ENCODE results near the gene MINDY4.
"Not testable (repeated sequence)": the region's sequence is repeated elsewhere in the genome, so short reads cannot be mapped to it uniquely, and the experiment has no call there.

MINDY4 gene

DNA sequence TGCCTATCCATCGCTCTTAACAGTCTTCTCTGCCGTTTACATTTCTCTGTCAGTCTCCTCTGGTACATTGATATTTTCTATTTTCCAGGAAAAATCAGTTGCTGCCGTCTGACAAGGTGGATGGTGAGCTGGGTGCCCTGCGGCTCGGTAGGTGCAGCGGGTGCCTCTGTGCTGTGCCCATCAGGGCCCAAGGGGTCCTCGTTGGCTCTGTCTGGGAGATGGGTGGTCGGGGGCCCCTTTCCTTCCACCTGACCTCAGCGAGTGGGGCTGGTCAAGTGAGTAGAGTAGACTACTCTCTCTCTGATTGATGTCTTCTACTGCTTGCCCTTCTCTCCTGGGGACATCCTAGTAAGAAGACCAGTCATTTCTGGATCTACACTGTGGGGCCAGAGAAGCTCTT lies 57.4 kb downstream of the MINDY4 start:
- Histone ChIP-seq H3K4me1 (ENCODE audit: control insufficient read depth in 1 of 2, insufficient read depth in 2 of 2, low read length in 2 of 2) (no peaks in the 10 kb centered on the region), H3K4me3 (ENCODE audit: low read depth in 1 of 2, low read length in 2 of 2) (no peak overlapping the region), H3K36me3 (ENCODE audit: control insufficient read depth in 1 of 2, insufficient read depth in 2 of 2, low read length in 2 of 2) (no peaks in the 10 kb centered on the region), H3K27ac (ENCODE audit: low read length) (no peak overlapping the region), H3K27me3 (ENCODE audit: low read depth, low read length) (no peaks in the 10 kb centered on the region), H3K9me3 (ENCODE audit: control insufficient read depth in 1 of 2, low read length in 2 of 2) (no peaks in the 10 kb centered on the region)

DNA sequence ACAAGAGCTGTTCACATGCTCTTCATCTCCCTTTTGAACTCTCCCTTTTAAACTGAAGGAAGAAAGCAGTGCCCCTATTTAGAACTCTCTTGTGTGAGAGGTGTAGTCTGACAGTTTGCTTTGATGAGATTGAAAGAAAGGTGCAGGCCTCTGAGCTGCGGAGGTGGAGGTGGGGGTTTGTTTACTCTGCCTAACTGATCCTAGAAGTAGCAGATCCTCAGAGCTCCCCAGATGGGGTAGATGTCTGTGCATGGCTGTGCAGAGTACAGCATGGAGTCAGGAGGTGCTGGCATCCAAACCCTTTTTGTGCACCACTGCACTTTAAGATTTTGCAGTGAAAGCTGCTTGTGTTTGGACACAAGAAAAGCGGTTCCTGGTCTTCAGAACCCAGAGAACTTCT lies 58.3 kb downstream of the MINDY4 start:
- no peaks in the 10 kb centered on the region for H3K36me3 ChIP-seq (ENCODE audit: control insufficient read depth in 1 of 2, insufficient read depth in 2 of 2, low read length in 2 of 2)
- H3K4me3 ChIP-seq (ENCODE audit: low read depth in 1 of 2, low read length in 2 of 2), result no peak overlapping the region
- H3K4me1 ChIP-seq (ENCODE audit: control insufficient read depth in 1 of 2, insufficient read depth in 2 of 2, low read length in 2 of 2), result no peaks in the 10 kb centered on the region
- H3K27me3 ChIP-seq (ENCODE audit: low read depth, low read length), result no peaks in the 10 kb centered on the region
- H3K27ac ChIP-seq (ENCODE audit: low read length), result no peak overlapping the region
- H3K9me3 ChIP-seq (ENCODE audit: control insufficient read depth in 1 of 2, low read length in 2 of 2), result no peaks in the 10 kb centered on the region

DNA sequence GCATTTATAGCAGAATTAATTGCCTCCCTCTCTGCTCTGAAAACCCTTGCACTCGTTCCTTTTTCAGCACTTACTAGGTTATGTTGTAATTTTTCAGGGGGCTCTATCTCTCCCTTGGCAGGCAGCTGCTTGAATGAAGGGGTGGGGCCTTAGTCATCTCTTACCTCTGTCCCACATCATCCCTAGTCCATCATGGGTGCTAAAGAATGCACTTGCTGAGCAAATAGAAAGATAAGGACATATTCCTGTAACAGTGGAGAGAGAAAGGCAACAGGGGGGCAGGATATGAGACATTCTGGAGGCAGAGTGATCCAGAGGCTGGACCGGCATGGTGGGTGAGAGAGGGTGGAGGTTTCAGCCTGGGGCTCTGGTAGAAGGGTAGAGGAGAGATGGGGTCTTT lies 60.0 kb downstream of the MINDY4 start:
- no peaks in the 10 kb centered on the region for H3K9me3 ChIP-seq (ENCODE audit: control insufficient read depth in 1 of 2, low read length in 2 of 2)
- no peaks in the 10 kb centered on the region for H3K27me3 ChIP-seq (ENCODE audit: low read depth, low read length)
- H3K4me3 ChIP-seq (ENCODE audit: low read depth in 1 of 2, low read length in 2 of 2), result no peak overlapping the region

DNA sequence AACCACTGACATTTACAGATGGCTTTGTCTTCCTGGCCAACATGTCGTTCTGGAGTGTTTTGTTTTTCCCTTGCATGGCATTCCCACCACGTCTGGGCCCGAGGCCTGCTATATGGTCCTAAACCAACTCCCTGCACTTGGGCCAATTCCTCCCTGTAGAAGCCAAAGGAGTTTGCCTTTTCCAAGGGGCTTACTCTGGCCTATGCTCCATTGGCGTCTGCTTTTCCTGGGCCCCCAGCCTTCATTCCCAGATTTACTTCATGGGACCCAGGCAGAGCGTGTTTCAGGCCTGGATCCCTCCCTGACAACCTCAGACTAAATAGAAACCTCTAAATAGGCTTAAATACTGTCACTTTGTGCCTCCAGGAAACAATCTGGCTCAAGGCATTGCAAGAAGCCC lies 60.7 kb downstream of the MINDY4 start:
- Histone ChIP-seq H3K27ac (ENCODE audit: low read length) (no peak overlapping the region), H3K4me1 (ENCODE audit: control insufficient read depth in 1 of 2, insufficient read depth in 2 of 2, low read length in 2 of 2) (no peaks in the 10 kb centered on the region), H3K27me3 (ENCODE audit: low read depth, low read length) (no peaks in the 10 kb centered on the region), H3K4me3 (ENCODE audit: low read depth in 1 of 2, low read length in 2 of 2) (no peak overlapping the region), H3K36me3 (ENCODE audit: control insufficient read depth in 1 of 2, insufficient read depth in 2 of 2, low read length in 2 of 2) (no peaks in the 10 kb centered on the region), H3K9me3 (ENCODE audit: control insufficient read depth in 1 of 2, low read length in 2 of 2) (no peaks in the 10 kb centered on the region)

More for the DNA sequence above, 60.0 kb downstream of the MINDY4 start:
- H3K4me1 ChIP-seq (ENCODE audit: control insufficient read depth in 1 of 2, insufficient read depth in 2 of 2, low read length in 2 of 2), result no peaks in the 10 kb centered on the region
- no peak overlapping the region for H3K27ac ChIP-seq (ENCODE audit: low read length)
- H3K36me3 ChIP-seq (ENCODE audit: control insufficient read depth in 1 of 2, insufficient read depth in 2 of 2, low read length in 2 of 2), result no peaks in the 10 kb centered on the region

DNA sequence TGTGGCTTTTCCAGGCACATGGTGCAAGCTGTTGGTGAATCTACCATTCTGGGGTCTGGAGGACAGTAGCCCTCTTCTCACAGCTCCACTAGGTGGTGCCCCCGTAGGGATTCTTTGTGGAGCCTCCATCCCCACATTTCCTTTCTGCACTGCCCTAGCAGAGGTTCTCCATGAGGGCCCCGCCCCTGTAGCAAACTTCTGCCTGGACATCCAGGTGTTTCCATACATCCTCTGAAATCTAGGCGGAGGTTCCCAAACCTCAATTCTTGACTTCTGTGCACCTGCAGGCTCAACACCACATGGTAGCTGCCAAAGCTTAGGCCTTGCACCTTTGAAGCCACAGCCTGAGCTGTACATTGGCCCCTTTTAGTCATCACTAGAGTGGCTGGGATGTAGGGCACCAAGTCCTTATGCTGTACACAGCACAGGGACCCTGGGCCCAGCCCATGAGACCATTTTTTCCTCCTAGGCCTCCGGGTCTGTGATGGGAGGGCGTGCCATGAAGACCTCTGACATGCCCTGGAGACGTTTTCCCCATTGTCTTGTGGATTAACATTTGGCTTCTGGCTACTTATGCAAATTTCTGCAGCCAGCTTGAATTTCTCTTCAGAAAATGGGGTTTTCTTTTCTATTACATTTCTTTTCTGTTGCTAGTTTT lies 62.9 kb downstream of the MINDY4 start:
- H3K4me1 ChIP-seq (ENCODE audit: control insufficient read depth in 1 of 2, insufficient read depth in 2 of 2, low read length in 2 of 2); H3K27me3 ChIP-seq (ENCODE audit: low read depth, low read length); H3K4me3 ChIP-seq (ENCODE audit: low read depth in 1 of 2, low read length in 2 of 2); H3K27ac ChIP-seq (ENCODE audit: low read length); H3K36me3 ChIP-seq (ENCODE audit: control insufficient read depth in 1 of 2, insufficient read depth in 2 of 2, low read length in 2 of 2); H3K9me3 ChIP-seq (ENCODE audit: control insufficient read depth in 1 of 2, low read length in 2 of 2): not testable (repeated sequence)

DNA sequence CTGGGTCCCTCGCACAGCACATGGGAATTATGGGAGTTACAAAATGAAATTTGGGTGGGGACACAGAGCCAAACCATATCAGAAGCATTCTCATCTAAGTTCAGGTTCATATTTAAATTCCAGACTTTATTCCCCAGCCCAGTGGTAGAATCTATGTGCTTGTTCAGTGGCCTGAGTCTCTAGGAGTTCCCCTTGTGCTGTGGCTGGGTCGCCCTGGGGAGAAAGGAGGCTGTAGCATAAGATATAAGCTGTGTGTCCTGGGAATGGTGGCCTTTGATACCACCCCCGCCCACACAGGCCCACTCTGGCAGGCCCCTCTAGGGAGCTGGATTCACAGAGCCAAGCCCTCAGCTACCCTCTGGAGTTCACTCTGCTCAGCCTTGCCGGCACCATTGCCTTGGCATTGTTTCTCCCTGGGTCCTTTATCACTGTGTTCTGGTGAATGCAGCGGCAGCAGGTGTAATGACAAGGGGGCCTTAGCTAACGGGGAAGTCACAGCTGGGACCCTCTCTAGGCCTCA lies 64.2 kb downstream of the MINDY4 start:
- Histone ChIP-seq H3K4me1 (ENCODE audit: control insufficient read depth in 1 of 2, insufficient read depth in 2 of 2, low read length in 2 of 2) (no peaks in the 10 kb centered on the region), H3K36me3 (ENCODE audit: control insufficient read depth in 1 of 2, insufficient read depth in 2 of 2, low read length in 2 of 2) (peaks cover 0 to under 1% of the 10 kb centered on the region in 2 donors)

DNA sequence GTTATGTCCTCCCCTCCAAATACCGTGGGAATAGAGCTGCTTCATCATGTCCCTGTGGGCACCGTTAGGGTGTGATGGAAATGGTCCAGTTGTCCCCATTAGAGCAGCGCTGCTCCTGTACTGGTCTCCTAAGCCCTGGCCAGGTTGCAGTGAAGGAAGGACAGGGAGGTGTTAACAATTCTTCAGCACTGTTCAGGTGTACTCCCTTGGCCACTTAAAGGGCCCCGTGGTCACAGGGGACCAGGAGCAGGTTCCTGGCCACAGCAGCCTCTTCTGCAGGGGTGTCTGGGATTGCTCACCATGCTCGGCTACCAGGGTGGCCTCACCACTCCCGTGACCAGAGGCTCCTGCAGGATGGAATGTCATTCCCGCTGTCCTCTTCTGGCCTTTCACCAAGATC lies 65.8 kb downstream of the MINDY4 start:
- H3K27me3 ChIP-seq (ENCODE audit: low read depth, low read length), result no peaks in the 10 kb centered on the region
- H3K4me3 ChIP-seq (ENCODE audit: low read depth in 1 of 2, low read length in 2 of 2), result no peak overlapping the region
- no peaks in the 10 kb centered on the region for H3K9me3 ChIP-seq (ENCODE audit: control insufficient read depth in 1 of 2, low read length in 2 of 2)
- H3K27ac ChIP-seq (ENCODE audit: low read length), result no peak overlapping the region
- H3K4me1 ChIP-seq (ENCODE audit: control insufficient read depth in 1 of 2, insufficient read depth in 2 of 2, low read length in 2 of 2), result no peaks in the 10 kb centered on the region
- peaks cover 0 to 5% of the 10 kb centered on the region in 2 donors for H3K36me3 ChIP-seq (ENCODE audit: control insufficient read depth in 1 of 2, insufficient read depth in 2 of 2, low read length in 2 of 2)

More for the DNA sequence above, 64.2 kb downstream of the MINDY4 start:
- Histone ChIP-seq H3K4me3 (ENCODE audit: low read depth in 1 of 2, low read length in 2 of 2) (no peak overlapping the region), H3K27me3 (ENCODE audit: low read depth, low read length) (no peaks in the 10 kb centered on the region), H3K9me3 (ENCODE audit: control insufficient read depth in 1 of 2, low read length in 2 of 2) (no peaks in the 10 kb centered on the region), H3K27ac (ENCODE audit: low read length) (no peak overlapping the region)

DNA sequence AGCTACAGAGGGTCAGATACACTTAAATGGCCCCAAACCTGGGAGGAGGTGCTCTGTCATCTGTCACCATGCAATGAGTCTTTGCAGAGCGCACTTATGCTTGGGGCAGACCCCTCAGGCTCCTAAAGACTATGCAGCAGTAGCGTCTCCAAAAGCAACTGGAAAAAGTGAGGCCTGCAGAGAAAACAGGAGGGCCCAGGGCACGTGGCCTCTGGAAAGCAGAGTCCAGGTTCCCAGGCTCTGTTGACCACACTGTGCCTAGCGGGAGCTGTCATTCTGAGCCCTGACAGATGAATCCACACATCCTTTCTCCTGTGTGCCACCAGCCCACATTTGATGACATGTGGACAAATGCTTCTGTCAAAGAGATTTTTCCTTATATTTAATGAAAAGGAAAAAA lies 66.4 kb downstream of the MINDY4 start:
- Histone ChIP-seq H3K4me1 (ENCODE audit: control insufficient read depth in 1 of 2, insufficient read depth in 2 of 2, low read length in 2 of 2) (peaks cover 0 to 2% of the 10 kb centered on the region in 2 donors), H3K4me3 (ENCODE audit: low read depth in 1 of 2, low read length in 2 of 2) (no peak overlapping the region), H3K27me3 (ENCODE audit: low read depth, low read length) (no peaks in the 10 kb centered on the region), H3K36me3 (ENCODE audit: control insufficient read depth in 1 of 2, insufficient read depth in 2 of 2, low read length in 2 of 2) (peaks cover 0 to 5% of the 10 kb centered on the region in 2 donors), H3K27ac (ENCODE audit: low read length) (no peak overlapping the region), H3K9me3 (ENCODE audit: control insufficient read depth in 1 of 2, low read length in 2 of 2) (no peaks in the 10 kb centered on the region)

DNA sequence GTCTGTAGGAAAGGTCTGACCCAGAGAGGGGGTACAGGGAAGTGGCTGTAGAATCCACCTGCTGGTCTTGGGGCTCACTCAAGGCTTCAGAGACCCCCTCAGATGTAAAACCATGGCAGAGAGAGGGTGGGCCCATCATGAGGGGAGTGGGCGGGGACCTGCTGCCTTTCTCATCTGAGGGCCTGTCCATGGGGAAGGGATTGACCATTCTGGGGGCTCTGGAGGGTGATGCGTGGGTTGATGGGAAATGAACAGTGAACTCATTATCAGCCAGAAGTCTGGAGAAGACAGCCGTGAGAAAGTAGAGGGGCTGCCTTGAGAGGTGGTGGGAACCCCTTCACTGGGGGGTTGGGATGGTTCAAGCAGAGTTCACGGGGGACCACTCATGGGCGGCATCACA lies 66.8 kb downstream of the MINDY4 start:
- Histone ChIP-seq H3K27me3 (ENCODE audit: low read depth, low read length) (no peaks in the 10 kb centered on the region), H3K9me3 (ENCODE audit: control insufficient read depth in 1 of 2, low read length in 2 of 2) (no peaks in the 10 kb centered on the region), H3K4me3 (ENCODE audit: low read depth in 1 of 2, low read length in 2 of 2) (no peak overlapping the region), H3K36me3 (ENCODE audit: control insufficient read depth in 1 of 2, insufficient read depth in 2 of 2, low read length in 2 of 2) (peaks cover 0 to 5% of the 10 kb centered on the region in 2 donors), H3K4me1 (ENCODE audit: control insufficient read depth in 1 of 2, insufficient read depth in 2 of 2, low read length in 2 of 2) (peaks cover 0 to 6% of the 10 kb centered on the region in 2 donors), H3K27ac (ENCODE audit: low read length) (no peak overlapping the region)

DNA sequence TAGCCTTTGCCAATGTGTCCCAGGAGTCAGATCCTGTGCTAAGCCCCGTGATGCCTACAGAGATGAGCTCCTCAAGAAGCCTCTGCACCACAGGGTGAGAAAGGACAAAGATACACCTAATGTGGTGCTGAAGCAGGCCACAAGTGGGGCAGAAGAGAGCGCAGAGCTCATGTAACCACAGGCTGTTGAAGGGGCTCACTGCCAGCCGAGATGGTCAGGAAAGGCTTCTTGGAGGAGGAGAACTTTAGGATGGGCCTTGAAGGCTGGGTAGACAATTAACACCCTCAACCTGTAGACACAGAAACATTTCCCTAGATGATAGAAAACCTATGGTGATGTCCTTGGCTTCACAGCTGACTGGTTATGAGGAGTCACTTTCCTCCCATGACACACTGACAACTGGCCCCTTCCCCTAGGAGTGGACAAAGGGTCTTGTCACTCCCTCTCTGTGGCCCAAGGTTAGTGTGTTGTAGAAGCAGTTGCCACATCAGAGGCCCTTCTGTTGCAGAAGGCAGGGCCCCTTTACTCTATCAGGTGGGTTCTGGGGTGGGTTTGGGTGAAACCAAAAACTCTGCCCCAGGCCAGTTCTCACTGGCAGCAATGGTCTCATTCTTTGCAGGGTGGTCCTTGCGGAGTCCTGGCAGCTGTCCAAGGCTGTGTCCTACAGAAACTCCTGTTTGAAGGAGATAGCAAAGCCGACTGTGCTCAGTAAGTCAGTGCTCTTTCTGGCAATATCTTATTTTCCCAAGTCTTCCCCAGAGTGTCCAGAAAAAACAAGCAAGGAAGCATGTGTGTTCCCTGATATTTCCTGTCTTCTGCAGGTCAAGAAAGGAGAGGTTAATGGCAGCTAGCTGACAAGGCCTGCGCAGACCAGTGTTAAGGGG lies 69.2 kb downstream of the MINDY4 start:
- no peak overlapping the region for H3K27ac ChIP-seq (ENCODE audit: low read length)

DNA sequence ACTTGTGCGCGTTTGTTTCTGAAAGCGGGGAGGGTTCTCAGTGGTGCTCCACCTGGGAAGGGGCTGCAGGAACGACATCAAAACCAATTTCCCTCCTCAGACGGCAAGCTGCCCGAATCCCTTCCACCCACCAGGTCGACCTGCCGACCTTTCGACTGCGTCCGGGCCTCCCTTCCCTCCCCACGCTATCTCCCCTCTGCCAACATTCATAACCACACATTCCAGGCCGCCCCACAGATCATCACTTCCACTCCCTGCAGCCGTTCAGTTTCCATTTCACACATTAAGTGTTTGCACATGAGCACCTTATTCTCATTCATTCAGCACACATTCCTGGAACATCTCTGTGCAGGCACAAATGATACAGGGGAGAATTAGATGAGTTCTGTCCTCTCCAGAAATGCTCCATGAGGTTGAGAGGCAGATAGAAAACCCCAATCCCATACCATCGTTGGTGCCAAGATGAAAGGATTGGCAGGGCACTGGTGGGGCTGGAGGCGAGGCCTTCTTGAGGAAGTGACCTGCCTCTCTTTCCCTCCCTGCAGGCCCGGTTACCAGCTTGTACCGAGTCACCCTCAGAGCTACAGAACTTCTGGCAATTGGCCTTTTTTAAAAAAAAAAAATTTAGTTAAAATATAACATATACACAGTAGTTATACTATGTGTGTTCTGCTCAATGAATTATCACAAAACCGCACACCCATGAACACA lies 70.0 kb downstream of the MINDY4 start:
- Histone ChIP-seq H3K4me3 (ENCODE audit: low read depth in 1 of 2, low read length in 2 of 2) (no peak overlapping the region), H3K27me3 (ENCODE audit: low read depth, low read length) (no peaks in the 10 kb centered on the region), H3K4me1 (ENCODE audit: control insufficient read depth in 1 of 2, insufficient read depth in 2 of 2, low read length in 2 of 2) (peaks cover 3 to 26% of the 10 kb centered on the region in 2 donors), H3K9me3 (ENCODE audit: control insufficient read depth in 1 of 2, low read length in 2 of 2) (no peaks in the 10 kb centered on the region), H3K27ac (ENCODE audit: low read length) (no peak overlapping the region), H3K36me3 (ENCODE audit: control insufficient read depth in 1 of 2, insufficient read depth in 2 of 2, low read length in 2 of 2) (peaks cover 0 to 5% of the 10 kb centered on the region in 2 donors)

More for the DNA sequence above, 69.2 kb downstream of the MINDY4 start:
- Histone ChIP-seq H3K4me3 (ENCODE audit: low read depth in 1 of 2, low read length in 2 of 2) (no peak overlapping the region), H3K36me3 (ENCODE audit: control insufficient read depth in 1 of 2, insufficient read depth in 2 of 2, low read length in 2 of 2) (peaks cover 0 to 5% of the 10 kb centered on the region in 2 donors), H3K27me3 (ENCODE audit: low read depth, low read length) (no peaks in the 10 kb centered on the region), H3K9me3 (ENCODE audit: control insufficient read depth in 1 of 2, low read length in 2 of 2) (no peaks in the 10 kb centered on the region), H3K4me1 (ENCODE audit: control insufficient read depth in 1 of 2, insufficient read depth in 2 of 2, low read length in 2 of 2) (peaks cover 0 to 20% of the 10 kb centered on the region in 2 donors)
